ENCODE measurements around the gene ROR2. TPM values are rescaled to one million over a fixed set of nuclear protein-coding genes. Genes with fewer than 3 reads are reported as not detected.

The ROR2 gene
- total RNA-seq, 1 donor from 2014 or later = 14.9 TPM

DNA sequence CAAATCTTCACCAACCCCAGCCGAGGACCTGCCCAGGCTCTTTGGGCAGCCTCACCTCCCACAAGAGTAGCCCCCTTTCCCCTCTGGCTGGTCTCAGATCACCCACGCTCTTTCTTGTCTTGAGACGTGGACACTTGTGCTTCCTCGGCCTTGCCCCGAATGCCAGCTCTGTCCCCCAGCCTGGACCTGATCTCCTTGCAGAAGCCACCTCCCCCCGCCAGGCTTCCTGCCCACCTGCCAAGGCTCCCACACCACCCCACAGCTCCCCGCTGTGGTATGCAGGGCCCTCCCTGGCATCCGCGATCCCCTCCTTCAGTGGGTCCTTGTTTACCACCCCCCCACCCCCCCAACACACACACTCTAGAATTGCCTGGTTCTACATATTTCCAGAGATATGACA lies 133.7 kb downstream of the ROR2 start:
- Mint-ChIP-seq H3K27me3 (ENCODE audit: low read depth) (no peaks in the 10 kb centered on the region), H3K27ac (ENCODE audit: unreplicated experiment) (no peak overlapping the region), H3K4me3 (no peak overlapping the region), H3K4me1 (peaks cover 14% of the 10 kb centered on the region), H3K9me3 (no peaks in the 10 kb centered on the region), H3K36me3 (ENCODE audit: low read depth) (no peaks in the 10 kb centered on the region)
- no peak for DNase-seq (ENCODE audit: low read depth, low spot score)
- TF ChIP-seq, protein P1, sequence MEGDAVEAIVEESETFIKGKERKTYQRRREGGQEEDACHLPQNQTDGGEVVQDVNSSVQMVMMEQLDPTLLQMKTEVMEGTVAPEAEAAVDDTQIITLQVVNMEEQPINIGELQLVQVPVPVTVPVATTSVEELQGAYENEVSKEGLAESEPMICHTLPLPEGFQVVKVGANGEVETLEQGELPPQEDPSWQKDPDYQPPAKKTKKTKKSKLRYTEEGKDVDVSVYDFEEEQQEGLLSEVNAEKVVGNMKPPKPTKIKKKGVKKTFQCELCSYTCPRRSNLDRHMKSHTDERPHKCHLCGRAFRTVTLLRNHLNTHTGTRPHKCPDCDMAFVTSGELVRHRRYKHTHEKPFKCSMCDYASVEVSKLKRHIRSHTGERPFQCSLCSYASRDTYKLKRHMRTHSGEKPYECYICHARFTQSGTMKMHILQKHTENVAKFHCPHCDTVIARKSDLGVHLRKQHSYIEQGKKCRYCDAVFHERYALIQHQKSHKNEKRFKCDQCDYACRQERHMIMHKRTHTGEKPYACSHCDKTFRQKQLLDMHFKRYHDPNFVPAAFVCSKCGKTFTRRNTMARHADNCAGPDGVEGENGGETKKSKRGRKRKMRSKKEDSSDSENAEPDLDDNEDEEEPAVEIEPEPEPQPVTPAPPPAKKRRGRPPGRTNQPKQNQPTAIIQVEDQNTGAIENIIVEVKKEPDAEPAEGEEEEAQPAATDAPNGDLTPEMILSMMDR (conservative IDR thresholded peaks at IDR 0.05) = no peak

DNA sequence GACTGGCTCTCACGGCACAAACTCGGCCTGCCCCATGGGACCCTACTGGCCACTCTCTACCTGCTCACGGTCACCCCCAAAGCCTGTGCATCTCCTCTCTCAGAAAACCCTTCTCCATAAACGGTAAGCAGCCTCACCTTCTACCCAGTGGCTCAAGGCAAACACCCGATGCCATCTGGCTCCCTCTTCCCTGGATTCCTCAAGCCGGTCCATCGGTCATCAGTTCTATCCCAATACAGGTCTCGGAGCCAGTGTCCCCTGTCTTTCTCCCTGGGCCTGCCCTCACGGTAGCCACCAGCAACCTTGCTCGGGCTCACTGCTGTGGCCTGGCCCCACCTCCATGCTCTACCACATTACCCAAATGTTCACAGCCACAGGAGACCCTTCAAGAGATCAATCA lies 134.1 kb downstream of the ROR2 start:
- H3K27me3 Mint-ChIP-seq (ENCODE audit: low read depth) = no peaks in the 10 kb centered on the region
- TF ChIP-seq, protein P1 (conservative IDR thresholded peaks at IDR 0.05) = no peak
- H3K9me3 Mint-ChIP-seq = no peaks in the 10 kb centered on the region
- H3K4me3 Mint-ChIP-seq = no peak overlapping the region
- DNase-seq (ENCODE audit: low read depth, low spot score) = no peak
- H3K36me3 Mint-ChIP-seq (ENCODE audit: low read depth) = no peaks in the 10 kb centered on the region
- H3K4me1 Mint-ChIP-seq = peaks cover 14% of the 10 kb centered on the region
- no peak overlapping the region for H3K27ac Mint-ChIP-seq (ENCODE audit: unreplicated experiment)

DNA sequence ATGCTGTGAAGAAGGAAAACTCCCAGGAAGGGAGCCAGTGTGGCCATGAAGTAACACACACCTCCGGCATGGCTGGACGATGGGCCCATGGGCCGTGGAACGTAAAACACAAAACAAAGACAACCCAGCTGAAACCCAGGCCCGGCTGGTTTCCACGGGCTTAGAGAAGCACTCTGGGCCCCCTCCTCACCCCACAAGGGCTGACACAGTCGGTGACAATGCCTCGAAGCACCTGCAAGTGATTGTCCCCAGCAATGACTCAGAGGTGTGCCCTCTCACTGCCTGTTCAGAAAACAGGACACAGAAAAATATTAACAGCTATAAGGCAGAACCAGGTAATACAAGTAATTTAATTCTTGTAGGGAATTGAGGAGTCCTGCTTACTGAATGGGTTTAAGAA lies 135.3 kb downstream of the ROR2 start:
- Mint-ChIP-seq H3K4me1 (peaks cover 14% of the 10 kb centered on the region), H3K27ac (ENCODE audit: unreplicated experiment) (no peak overlapping the region), H3K27me3 (ENCODE audit: low read depth) (no peaks in the 10 kb centered on the region)

DNA sequence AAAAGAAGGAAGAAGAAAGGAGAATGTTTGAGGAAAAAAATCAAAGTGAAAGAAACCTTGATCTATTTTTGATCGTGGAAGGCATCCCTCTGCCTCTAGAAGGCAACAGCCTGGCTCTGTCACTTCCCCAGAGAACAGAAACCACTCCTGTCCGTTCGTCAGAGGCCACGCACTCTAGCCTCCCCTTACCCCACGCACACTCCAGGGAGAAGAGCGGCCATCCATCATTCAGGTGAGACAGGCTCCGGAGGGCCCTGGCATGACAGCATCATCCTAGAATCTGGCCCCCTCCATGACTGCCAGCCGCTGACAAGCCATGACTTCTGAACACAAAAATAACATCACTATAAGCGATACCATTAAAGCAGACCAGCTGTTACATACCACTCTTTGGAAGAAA lies 135.8 kb downstream of the ROR2 start:
- Mint-ChIP-seq H3K36me3 (ENCODE audit: low read depth) (no peaks in the 10 kb centered on the region), H3K27ac (ENCODE audit: unreplicated experiment) (peak overlapping the region; percentile 15), H3K4me1 (peaks cover 17% of the 10 kb centered on the region), H3K9me3 (no peaks in the 10 kb centered on the region), H3K4me3 (no peak overlapping the region), H3K27me3 (ENCODE audit: low read depth) (no peaks in the 10 kb centered on the region)
- no peak for DNase-seq (ENCODE audit: low read depth, low spot score)
- TF ChIP-seq, protein P1 (conservative IDR thresholded peaks at IDR 0.05) = no peak

More for the DNA sequence above, 135.3 kb downstream of the ROR2 start:
- Mint-ChIP-seq H3K4me3 (no peak overlapping the region), H3K9me3 (no peaks in the 10 kb centered on the region), H3K36me3 (ENCODE audit: low read depth) (no peaks in the 10 kb centered on the region)
- TF ChIP-seq, protein P1 (conservative IDR thresholded peaks at IDR 0.05) = no peak
- no peak for DNase-seq (ENCODE audit: low read depth, low spot score)

DNA sequence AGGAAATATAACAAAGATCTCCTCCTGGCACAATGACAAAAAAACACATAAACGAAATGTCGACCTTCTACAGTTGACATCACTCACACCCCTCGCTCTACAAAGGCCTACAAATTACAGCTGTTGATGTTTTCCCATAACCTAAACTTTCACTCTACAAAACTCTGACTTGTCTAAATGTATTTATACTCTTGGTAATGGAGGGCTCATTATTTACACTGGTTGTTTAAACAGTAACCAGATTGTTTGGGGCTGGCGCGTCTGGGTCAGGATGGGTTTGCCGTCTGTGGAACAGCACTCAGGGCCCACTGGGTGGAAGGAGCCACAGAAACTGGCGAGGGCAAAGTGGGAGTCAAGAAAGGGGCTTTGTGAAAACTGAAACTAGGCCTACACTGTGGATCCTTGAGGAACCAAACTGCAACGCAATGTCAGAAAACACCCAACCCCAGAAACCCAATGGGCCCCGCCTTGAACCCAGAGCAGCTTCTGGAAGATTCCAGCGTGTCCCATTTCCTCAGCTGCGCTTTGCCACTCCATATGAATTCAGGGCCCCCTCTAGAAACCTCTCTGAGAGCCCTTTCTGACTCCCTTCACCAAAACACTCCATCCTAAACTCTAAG lies 136.7 kb downstream of the ROR2 start:
- H3K9me3 Mint-ChIP-seq = no peaks in the 10 kb centered on the region
- H3K27ac Mint-ChIP-seq (ENCODE audit: unreplicated experiment) = no peak overlapping the region
- TF ChIP-seq, protein P1 (conservative IDR thresholded peaks at IDR 0.05) = no peak
- H3K27me3 Mint-ChIP-seq (ENCODE audit: low read depth) = no peaks in the 10 kb centered on the region
- peaks cover 19% of the 10 kb centered on the region for H3K4me1 Mint-ChIP-seq
- DNase-seq (ENCODE audit: low read depth, low spot score) = no peak
- H3K4me3 Mint-ChIP-seq = no peak overlapping the region
- no peaks in the 10 kb centered on the region for H3K36me3 Mint-ChIP-seq (ENCODE audit: low read depth)

Measured in neural crest cell (in vitro differentiated cells).